HG03442 (cell line): ENCODE results near the gene RSRC2.
"Not testable (repeated sequence)": the region's sequence is repeated elsewhere in the genome, so short reads cannot be mapped to it uniquely, and the experiment has no call there.

Experiments
- ATAC-seq: cut with Tn5 transposase; IDR thresholded peaks from one replicate; pipeline ENCODE4 v1.9.1; 2021; ENCODE audit warnings: mild to moderate bottlenecking, moderate library complexity; ENCODE audit not compliant: unreplicated experiment

The RSRC2 gene

DNA sequence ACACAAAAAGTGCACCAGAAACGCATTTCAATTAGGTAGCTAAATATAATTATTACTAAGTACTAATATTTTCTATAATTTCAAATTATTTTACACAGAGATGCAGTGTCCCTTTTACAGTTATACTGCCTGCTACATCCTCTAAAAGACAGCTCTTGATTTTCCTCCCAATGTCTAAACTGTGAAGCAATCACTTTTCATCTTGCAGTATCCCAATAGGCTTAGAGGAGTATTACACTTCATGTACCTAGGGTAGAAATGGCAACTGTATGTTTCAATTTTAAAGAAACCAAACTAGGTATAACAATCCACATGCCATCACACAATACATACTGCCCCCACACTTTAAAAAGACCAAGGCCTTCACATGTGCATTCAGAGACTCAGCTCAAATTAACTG is 7.3 kb downstream of the RSRC2 start:
- ATAC-seq = no peak

DNA sequence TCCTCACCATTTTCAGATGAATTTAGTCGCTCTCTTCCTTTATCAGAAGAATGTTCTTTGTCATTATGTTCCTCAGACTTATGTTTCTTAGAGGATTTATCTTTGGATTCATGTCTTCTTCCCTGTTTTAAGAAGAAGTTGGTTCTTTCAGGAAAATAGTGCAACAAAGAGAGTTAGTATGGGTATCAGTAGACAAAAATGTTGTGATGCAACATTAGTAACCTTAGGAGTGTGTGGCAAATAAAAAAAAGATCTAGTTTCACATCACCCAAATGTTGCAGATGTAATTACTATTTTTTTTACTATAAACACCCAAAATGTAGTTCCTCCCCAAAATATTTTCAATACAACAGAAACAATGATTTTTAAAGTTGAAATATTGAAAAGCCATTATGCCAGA is 7.8 kb downstream of the RSRC2 start:
- ATAC-seq = no peak

DNA sequence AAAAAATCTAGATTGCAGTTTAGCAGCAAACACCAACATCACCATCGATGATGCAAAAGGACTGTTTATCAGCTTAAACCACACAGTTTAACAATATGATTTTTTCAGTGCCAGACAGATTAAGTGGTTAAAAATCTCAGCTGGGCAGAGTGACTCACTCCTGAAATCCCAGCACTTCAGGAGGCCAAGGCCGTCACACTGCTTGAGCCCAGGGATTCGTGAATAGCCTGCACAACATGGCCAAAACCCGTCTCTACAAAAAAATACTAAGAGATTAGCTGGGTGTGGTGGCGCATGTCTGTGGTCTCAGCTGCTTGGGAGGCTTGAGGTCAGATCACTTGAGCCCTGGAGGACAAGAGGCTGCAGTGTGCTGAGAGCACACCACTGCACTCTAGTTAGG is 8.9 kb downstream of the RSRC2 start:
- ATAC-seq = no peak

DNA sequence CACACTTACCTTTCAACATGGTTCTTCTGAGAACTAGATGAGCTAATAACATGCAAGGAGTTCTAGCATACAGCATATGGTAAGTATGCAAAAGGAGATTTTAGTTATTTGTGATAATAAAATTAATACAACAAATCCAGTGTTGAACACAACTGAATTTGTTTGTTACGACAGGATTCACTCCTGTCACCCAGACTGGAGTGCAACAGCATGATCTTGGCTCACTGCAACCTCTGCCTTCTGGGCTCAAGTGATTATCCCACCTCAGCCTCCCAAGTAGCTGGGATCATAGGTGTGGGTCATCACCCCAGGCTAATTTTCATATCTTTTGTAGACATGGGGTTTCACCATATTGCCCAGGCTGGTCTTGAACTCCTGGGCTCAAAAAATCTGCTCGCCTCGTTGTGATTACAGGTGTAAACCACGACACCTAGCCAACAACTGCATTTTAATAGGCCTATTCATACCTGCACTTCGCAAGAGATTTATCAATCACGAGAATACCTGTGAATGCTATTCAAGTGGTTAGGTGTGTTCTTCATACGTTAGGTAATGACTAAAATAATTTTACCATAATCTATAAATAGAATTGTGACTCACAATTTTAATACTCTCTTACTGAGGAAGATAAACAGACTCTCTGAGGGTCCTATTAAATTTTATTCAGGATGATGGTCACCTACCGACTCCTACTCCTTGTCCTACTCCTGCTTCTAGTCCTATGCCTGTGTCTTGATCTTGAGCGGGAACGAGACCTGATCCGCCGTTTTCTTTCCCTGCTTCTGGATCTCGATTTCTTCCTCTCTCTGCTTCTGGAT is 10.0 kb downstream of the RSRC2 start:
- no peak for ATAC-seq

DNA sequence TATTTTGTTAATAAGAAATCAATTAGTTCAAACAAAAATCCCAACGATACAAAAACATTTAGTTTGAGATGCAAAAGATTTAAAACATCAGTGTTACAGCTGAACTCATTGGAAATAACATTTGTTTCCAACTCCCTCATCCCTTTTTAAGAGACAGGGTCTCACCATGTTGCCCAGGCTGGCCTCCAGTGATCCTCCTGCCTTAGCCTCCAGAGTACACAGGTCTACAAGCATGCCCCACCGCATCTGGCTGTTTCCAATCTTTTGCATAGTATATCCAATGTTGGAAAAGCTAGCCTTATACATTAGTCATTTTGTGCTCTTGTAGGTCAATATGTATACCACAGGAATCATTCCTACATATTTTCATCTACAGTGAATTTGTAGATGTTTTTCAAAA is 11.5 kb downstream of the RSRC2 start:
- no peak for ATAC-seq

DNA sequence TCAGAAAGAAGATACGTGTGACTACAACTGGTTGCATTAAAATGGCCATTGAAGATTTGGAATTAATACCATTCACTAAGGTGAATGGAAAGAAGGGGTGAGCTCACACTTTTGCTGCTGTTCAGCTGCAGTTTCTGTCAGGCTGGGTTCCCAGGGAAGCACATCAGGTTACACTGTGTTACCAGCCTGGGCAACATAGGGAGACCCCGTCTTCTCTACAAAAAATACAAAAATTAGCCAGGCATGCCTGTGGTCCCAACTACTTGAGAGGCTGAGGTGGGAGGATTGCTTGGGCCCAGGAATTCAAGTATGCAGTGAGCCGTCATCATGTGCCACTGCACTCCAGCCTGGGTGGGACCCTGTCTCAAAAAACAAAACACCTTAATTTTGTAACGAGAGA is 13.1 kb downstream of the RSRC2 start:
- ATAC-seq = no peak

DNA sequence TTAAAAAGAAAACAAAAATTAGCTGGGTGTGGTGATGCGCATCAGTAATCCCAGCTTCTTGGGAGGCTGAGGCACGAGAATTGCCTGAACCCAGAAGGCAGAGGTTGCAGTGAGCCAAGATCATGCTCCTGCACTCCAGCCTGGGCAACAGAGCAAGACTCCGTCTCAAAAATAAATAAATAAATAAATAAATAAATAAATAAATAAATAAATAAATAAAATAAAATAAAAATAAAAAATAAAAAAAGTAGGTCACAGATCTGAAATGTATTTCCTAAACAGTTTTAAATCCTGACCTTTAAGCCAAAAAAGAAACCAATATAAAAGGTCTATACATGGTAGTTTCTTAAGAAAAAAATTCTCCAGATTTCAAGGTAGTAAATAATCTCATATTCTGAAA is 13.7 kb downstream of the RSRC2 start:
- not testable (repeated sequence) for ATAC-seq

DNA sequence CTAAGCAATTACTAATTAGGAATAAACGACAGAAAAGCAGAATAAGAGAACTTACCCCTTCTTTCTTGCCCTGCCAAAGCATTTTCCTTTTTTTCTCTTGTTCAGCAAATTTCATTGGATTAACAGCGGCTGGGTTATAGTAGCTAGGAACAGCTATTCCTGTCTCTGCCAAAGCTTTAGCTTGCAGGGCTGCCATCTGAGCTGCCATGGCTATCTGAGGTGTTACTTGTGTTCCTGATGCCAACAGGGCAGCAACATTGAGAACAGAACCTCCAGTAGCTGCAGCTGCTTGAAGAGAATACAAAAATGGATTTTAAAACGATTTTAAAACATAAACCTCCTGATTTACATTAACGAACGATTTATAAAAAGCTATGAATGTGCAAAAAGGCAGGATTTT is 18.6 kb downstream of the RSRC2 start:
- no peak for ATAC-seq

DNA sequence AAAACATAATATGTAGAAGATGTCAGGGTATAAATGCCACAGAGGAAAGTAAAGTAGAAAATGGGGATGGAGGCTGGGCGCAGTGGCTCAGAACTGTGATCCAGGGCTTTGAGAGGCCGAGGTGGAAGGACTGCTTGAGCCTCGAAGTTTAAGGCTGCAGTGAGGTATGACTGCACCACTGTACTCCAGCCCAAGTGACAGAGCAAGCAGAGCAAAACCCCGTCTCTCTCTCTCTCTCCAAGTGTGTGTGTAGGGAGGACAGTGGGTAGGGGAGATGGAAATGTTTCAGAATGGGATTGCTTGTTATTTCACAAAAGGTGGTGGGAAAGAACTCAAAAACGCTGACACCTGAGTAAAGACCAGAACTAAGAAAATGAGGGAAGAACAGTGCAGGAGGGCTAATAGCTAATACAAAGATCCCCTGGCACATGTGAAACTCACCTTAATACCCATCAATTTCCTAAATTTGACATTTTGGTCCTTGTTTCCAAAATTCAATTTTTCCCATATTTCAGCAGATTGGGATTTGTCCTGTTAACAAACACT is 20.3 kb downstream of the RSRC2 start:
- no peak for ATAC-seq

DNA sequence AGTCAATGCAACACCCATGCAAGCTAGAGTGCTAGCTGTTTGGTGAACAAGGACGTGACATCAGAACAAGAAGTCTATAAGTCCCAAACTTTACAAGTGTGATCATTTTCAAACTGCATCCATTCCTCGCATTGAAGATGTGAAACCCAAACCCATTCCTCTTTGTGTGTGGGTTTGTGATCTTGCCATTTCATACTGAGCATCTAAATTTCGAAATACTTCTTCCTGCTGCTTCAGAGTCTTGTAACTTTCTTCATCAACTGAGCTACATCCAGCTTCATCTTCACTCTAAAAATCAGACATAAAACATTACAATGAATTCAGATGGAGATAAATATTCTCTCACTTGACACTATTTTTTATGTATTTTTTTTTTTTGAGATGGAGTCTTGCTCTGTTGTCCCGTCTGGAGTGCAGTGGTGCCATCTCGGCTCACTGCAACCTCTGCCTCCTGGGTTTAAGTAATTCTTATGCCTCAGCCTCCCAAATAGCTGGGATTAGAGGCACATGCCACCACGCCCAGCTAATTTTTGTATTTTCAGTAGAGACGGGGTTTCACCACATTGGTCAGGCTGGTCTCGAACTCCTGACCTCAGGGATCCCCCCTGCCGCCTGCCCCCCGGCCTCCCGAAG is 21.2 kb downstream of the RSRC2 start:
- ATAC-seq = no peak

DNA sequence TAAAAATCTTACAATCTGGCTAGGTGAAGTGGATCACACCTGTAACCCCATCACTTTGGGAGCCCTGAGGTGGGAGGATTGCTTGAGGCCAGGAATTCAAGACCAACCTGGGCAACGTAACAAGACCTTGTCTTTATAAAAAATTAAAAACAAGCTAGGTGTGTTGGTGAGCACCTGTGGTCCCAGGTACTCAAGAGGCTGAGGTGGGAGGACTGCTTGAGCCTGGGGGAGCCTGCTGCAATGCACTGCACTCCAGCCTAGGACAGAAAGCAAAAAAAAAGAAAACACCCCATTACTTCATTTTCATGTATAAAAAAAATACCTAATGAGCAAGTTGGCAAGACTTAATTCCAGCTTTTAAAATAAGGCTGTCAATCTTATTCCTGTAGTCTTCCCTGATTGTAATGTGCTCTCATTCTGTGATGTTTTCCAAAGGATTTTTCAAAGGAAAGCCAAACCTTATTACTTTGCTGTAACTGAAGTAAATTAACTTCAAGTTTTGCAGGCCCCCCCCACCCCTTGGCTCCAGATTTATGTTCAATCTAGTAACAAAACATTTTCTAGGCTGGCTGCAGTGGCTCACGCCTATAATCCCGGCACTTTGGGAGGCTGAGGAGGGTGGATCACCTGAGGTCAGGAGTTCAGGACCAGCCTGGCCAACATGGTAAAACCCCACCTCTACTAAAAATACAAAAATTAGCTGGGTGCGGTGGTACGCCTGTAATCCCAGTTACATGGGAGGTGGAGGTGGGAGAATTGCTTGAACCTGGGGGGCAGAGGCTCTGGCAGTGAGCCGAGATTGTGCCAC is 22.7 kb downstream of the RSRC2 start:
- no peak for ATAC-seq

DNA sequence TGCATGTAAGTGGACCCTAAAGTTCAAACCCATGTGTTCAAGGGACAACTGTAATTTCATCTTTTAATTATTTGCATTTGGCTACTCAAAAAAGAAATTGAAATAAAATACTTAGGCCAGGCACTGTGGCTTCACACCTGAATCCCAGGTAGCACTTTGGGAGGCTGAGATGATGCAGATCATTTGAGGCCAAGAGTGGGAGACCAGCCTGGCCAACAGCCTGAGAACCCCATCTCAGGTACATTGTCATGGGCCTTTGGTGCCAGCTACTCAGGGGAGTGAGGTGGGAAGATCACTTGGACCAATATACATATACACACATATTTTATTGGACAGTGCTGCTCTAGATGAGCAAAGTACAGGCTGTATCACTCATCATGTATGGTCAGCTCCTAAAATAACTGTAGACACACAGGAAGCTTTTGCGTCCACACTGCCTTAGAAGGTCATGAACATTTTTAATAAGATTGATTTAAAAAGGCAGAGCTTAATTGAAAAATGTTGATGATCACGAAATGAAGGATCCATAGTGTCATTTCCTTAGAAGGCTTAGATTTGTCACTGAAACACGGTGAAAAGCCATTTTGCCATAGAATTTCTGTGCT is 23.5 kb downstream of the RSRC2 start:
- ATAC-seq = no peak

DNA sequence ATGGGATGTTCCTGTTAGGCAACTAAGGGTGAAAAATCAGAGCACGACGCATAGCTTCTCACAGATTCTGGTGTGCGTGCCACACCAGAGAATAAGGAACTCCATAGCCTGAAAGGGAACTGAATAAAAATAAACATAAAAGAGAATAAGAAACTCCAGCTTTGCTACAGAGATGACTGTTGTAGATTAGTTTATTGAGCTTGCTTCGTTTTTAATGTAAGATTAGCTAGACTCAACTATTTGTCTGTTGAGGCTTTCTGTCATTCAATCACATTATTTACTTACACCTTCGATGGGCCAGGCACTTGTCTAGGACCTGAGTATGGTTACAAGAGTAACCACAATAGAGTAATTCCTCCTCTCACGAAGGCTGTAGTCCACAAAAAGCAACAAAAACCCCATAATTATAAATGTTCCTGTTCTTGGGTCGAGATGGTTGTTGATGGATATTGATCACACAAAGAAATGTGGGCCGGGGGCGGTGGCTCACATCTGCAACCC is 25.2 kb downstream of the RSRC2 start:
- ATAC-seq = no peak

DNA sequence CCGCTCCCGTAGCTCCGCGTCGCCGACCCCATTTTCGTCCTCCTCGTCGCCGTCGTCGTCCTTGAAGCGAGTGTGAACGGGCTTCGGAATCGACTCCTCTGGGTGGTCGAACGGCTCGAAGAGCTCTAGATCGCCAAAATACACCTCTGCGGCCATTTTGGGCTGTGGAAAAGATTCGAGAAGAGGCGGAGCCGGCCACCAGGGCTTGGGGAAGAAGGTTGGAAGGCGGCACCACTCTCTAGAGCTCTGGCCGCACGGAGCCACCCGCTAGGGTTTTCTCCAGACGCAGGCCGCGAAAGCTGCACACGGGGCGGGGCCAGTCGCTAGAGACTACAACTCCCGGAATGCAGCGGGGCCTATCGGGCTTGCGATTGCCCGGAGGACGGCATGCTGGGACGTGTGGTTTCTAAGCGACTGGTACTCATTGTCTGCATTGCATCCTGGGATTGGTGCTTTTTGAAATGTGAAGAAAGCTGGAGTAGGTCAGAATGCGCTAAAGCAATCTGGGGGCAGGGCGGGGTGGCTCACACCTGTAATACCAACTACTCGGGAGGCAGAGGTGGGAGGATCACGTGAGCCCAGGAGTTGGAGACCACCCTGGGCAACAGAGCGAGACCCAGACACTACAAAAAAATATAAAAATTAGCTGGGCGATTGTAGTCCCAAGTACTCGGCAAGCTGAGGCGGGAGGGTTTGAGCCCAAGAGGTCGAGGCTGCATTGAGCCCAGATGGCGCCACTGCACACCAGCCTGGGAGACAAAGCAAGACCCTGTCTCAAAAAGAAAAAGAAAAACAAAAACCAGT is 25.8 kb downstream of the RSRC2 start, which contains the start of gene ZCCHC8:
Gene ZCCHC8, minus strand, starts transcription at position 248 of the 804 bp plus-strand sequence. Its CDS starts 92 bp downstream, at position 156.
- ATAC-seq = peak; percentile 91

DNA sequence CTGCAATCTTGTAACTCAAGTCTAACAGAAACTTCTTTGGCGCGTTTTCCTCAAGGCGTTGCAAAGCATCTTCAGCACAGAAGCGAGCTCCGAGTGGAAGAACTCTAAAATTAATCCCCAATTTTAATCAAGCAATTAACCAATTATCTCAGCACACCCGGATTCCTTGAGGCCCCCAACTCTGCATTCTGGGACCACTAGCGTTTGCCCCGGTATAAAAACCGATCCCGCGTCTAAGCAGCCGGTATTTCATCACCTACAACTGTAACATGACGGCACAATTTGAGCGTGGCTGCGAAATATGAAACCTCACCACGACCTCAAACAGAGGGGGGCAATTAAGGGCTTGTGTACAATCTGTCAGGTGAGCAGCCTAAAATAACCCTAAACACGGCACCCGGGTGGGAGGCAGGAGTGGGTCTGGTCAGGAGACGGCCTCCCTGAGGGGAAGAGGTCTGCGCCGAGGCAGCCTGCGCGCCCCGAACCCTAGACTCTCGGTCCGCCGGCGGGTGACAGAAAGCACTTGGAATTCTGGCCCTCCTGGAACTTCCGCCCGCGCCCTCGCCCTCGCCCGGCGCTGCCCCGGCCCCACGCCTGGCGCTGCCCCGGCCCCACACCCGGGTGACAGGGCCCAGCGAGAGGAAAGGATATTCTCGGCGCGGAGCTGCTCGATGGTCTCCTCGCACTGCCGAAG is 26.6 kb downstream of the RSRC2 start:
- peak; percentile 15 for ATAC-seq

DNA sequence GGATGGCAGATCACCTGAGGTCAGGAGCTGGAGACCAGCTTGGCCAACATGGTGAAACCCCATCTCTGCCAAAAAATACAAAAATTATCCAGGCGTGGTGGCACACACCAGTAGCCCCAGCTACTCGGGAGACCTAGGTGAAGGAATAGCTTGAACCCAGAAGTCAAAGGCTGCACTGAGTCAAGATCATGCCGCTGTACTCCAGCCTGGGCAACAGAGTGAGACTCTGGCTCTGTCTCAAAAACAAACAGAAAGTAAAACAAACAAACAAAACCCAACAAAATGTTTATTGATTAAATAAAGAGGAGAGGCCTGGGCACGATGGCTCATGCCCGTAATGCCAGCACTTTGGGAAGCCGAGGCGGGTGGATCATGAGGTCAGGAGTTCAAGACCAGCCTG is 31.5 kb downstream of the RSRC2 start:
- ATAC-seq = no peak

DNA sequence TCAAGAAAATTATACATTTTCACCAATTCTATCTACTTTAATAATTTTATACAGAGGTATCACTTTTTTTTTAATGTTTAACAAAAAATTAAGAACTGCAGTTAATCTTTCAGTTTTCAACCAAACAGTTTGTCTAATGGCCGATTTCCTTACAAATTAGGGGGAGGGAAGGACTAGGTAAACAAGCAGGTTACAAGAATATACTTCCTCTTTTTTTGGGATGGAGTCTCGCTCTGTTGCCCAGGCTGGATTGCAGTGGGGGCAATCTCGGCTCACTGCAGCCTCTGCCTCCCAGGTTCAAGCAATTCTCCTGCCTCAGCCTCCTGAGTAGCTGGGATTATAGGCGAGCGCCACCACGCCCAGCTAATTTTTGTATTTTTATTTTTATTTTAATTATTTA is 33.5 kb downstream of the RSRC2 start:
- not testable (repeated sequence) for ATAC-seq

DNA sequence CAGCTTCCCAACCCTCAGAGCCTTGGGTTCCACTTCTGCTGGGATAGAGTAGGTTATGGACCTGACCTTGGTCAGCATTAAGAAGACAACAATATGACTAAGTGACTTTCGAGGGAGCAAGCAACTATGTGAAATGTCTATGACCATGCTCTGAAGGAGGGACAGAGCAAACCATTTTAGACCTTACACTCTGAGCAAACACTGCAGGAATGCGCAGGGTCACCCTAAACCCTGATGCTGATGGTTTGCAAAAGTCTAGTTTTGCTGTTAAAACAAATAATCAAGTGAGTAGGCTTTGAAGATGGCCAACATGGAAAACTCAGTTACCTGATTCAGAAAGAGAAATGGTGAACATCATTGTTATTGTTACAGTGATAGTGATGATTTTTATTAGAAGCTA is 34.7 kb downstream of the RSRC2 start:
- ATAC-seq = no peak

DNA sequence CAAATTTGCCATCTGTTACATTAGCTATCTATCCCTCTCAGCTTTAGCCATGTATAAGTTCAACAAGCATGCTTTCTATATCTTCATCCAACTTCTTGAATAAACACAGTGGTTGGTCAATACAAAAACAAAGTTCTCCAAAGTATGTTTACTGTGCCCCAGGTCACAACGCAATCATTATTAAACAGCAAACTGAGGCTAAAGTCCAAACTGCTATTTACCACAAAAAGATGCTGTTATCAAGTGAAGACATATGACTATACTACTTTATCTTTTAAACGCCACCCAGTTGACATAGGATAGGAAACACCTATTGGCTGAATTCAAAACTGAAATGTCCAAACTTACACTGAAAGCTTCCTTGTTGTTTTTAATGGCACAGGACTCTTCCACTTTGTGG is 37.7 kb downstream of the RSRC2 start:
- ATAC-seq = no peak
